ENCODE data around the gene SHISA8. TPM values are rescaled to one million over a fixed set of nuclear protein-coding genes. Genes with fewer than 3 reads are reported as not detected.

SHISA8 gene
- total RNA-seq, 2 donors from 2014 or later = 0.58 TPM; not detected in 1

- Mint-ChIP-seq H3K4me3 (no peak overlapping the region), H3K27me3 (ENCODE audit: insufficient read depth) (peaks cover 38% of the 10 kb centered on the region), H3K36me3 (ENCODE audit: low read depth) (peaks cover 18% of the 10 kb centered on the region), H3K27ac (no peak overlapping the region), H3K4me1 (peaks cover 4% of the 10 kb centered on the region), H3K9me3 (no peaks in the 10 kb centered on the region)
- H3K9ac ChIP-seq (ENCODE audit: extremely low read depth, low read length, poor library complexity, severe bottlenecking) = no peak overlapping the region
- H3K36me3 ChIP-seq (ENCODE audit: control insufficient read depth, insufficient read depth, low read length) = peaks cover 18% of the 10 kb centered on the region
- TF ChIP-seq CTCF (conservative IDR thresholded peaks at IDR 0.05) = no peak
- no peak overlapping the region for H3K27ac ChIP-seq (ENCODE audit: low read depth, low read length)
- peak; percentile 40 for DNase-seq
- H3K9me3 ChIP-seq (ENCODE audit: control insufficient read depth, low read length) = no peaks in the 10 kb centered on the region
- no peak overlapping the region for H3K4me3 ChIP-seq (ENCODE audit: low read length)
- H3K27me3 ChIP-seq (ENCODE audit: control insufficient read depth, insufficient read depth, low read length, poor library complexity, severe bottlenecking) = peaks cover 44% of the 10 kb centered on the region
- WGBS, 2 experiments (ENCODE audit: insufficient coverage in 1 of 2, insufficient read length in 1 of 2) = 94 to 98% methylated on average over 6 to 10 of the region's 10 CpGs
- H3K4me1 ChIP-seq (ENCODE audit: control insufficient read depth, insufficient read depth, low read length) = peaks cover 5% of the 10 kb centered on the region
Observed at GRCh38 chr22:41907436-41908401, 7.2 kb downstream of the SHISA8 start.

GRCh38 chr22:41906822-41907221 lies 8.1 kb downstream of the SHISA8 start:
- no peaks in the 10 kb centered on the region for H3K9me3 ChIP-seq (ENCODE audit: control insufficient read depth, low read length)
- TF ChIP-seq CTCF (conservative IDR thresholded peaks at IDR 0.05) = no peak
- Mint-ChIP-seq H3K36me3 (ENCODE audit: low read depth) (peaks cover 19% of the 10 kb centered on the region), H3K27me3 (ENCODE audit: insufficient read depth) (peaks cover 29% of the 10 kb centered on the region), H3K4me3 (no peak overlapping the region), H3K9me3 (no peaks in the 10 kb centered on the region), H3K27ac (no peak overlapping the region), H3K4me1 (peaks cover 4% of the 10 kb centered on the region)
- peaks cover 35% of the 10 kb centered on the region for H3K27me3 ChIP-seq (ENCODE audit: control insufficient read depth, insufficient read depth, low read length, poor library complexity, severe bottlenecking)
- DNase-seq = peak; percentile 41
- no peak overlapping the region for H3K9ac ChIP-seq (ENCODE audit: extremely low read depth, low read length, poor library complexity, severe bottlenecking)
- H3K27ac ChIP-seq (ENCODE audit: low read depth, low read length) = no peak overlapping the region
- H3K4me3 ChIP-seq (ENCODE audit: low read length) = no peak overlapping the region
- H3K36me3 ChIP-seq (ENCODE audit: control insufficient read depth, insufficient read depth, low read length) = peaks cover 23% of the 10 kb centered on the region
- 91 to 100% methylated on average over 3 to 5 of the region's 5 CpGs for WGBS, 2 experiments (ENCODE audit: insufficient coverage in 1 of 2, insufficient read length in 1 of 2)
- peaks cover 5% of the 10 kb centered on the region for H3K4me1 ChIP-seq (ENCODE audit: control insufficient read depth, insufficient read depth, low read length)

- peaks cover 22% of the 10 kb centered on the region for H3K36me3 Mint-ChIP-seq (ENCODE audit: low read depth)
- WGBS, 2 experiments (ENCODE audit: insufficient coverage in 1 of 2, insufficient read length in 1 of 2) = 94 to 97% methylated on average over 11 to 22 of the region's 23 CpGs
- no peak overlapping the region for H3K27ac ChIP-seq (ENCODE audit: low read depth, low read length)
- no peaks in the 10 kb centered on the region for H3K9me3 ChIP-seq (ENCODE audit: control insufficient read depth, low read length)
- no peak for TF ChIP-seq CTCF (conservative IDR thresholded peaks at IDR 0.05)
- H3K4me3 ChIP-seq (ENCODE audit: low read length) = no peak overlapping the region
- peaks cover 27% of the 10 kb centered on the region for H3K36me3 ChIP-seq (ENCODE audit: control insufficient read depth, insufficient read depth, low read length)
- peaks cover 17% of the 10 kb centered on the region for H3K27me3 Mint-ChIP-seq (ENCODE audit: insufficient read depth)
- peaks cover 23% of the 10 kb centered on the region for H3K27me3 ChIP-seq (ENCODE audit: control insufficient read depth, insufficient read depth, low read length, poor library complexity, severe bottlenecking)
- H3K4me1 Mint-ChIP-seq = peaks cover 4% of the 10 kb centered on the region
- H3K9ac ChIP-seq (ENCODE audit: extremely low read depth, low read length, poor library complexity, severe bottlenecking) = no peak overlapping the region
- H3K27ac Mint-ChIP-seq = no peak overlapping the region
- H3K4me1 ChIP-seq (ENCODE audit: control insufficient read depth, insufficient read depth, low read length) = peaks cover 2% of the 10 kb centered on the region
- DNase-seq = peak; percentile 53
- H3K9me3 Mint-ChIP-seq = no peaks in the 10 kb centered on the region
- no peak overlapping the region for H3K4me3 Mint-ChIP-seq
Observed at GRCh38 chr22:41905411-41906202, 9.3 kb downstream of the SHISA8 start.

Data from endodermal cell (in vitro differentiated cells).